ENCODE measurements around the gene ANXA9.
A peak's percentile ranks its signal among the peaks of the same experiment; 100 is the strongest.

Gene ANXA9

GRCh38 chr1:151007853-151008243, 25.8 kb downstream of the ANXA9 start:
- DNase-seq, result no peak

GRCh38 chr1:151008244-151009205, 26.4 kb downstream of the ANXA9 start, which contains the start of gene PRUNE1:
Gene PRUNE1 (plus strand): TSS chr1:151008449. CDS start chr1:151008633, 184 bp downstream.
- DNase-seq, result peak; percentile 95 to 100 (median 97)

- DNase-seq, result no peak
These were observed 27.1 kb downstream of the ANXA9 start for GRCh38 chr1:151009206-151009587.

- DNase-seq, result no peak
These were observed 27.7 kb downstream of the ANXA9 start for GRCh38 chr1:151009674-151010345.

GRCh38 chr1:151010346-151010726, 28.2 kb downstream of the ANXA9 start:
- DNase-seq, result no peak

- no peak for DNase-seq
These were observed 29.2 kb downstream of the ANXA9 start for GRCh38 chr1:151011154-151011850.

GRCh38 chr1:151012684-151013471, 30.8 kb downstream of the ANXA9 start:
- no peak for DNase-seq

GRCh38 chr1:151013518-151013917, 31.4 kb downstream of the ANXA9 start:
- DNase-seq, result peak in 2 of 3 experiments; percentile 36 to 92

- DNase-seq, result peak; percentile 38 to 81 (median 73)
These were observed 42.6 kb downstream of the ANXA9 start for GRCh38 chr1:151024540-151025146.

- no peak for DNase-seq
These were observed 44.4 kb downstream of the ANXA9 start for GRCh38 chr1:151026460-151026859.

GRCh38 chr1:151032164-151032563, 50.1 kb downstream of the ANXA9 start:
- DNase-seq, result no peak

GRCh38 chr1:151035167-151035566, 53.1 kb downstream of the ANXA9 start:
- no peak for DNase-seq

- no peak for DNase-seq
These were observed 54.3 kb downstream of the ANXA9 start, which contains the start of gene BNIPL for GRCh38 chr1:151036356-151036755. Gene BNIPL (plus strand): TSS chr1:151036586. CDS start chr1:151036726, 140 bp downstream.

- DNase-seq, result no peak
These were observed 54.9 kb downstream of the ANXA9 start for GRCh38 chr1:151037032-151037431.

- no peak for DNase-seq
These were observed 57.4 kb downstream of the ANXA9 start for GRCh38 chr1:151039521-151039920.

- no peak for DNase-seq
These were observed 61.1 kb downstream of the ANXA9 start for GRCh38 chr1:151043163-151043562.
